Vagina (tissue), 2 donors: ENCODE results near the gene MEIS3. TPM values are rescaled to one million over a fixed set of nuclear protein-coding genes. Genes with fewer than 3 reads are reported as not detected.

Source experiments
- DNase-seq, 2 donors: peaks; one replicate each; pipeline ENCODE4 v3.0.0-alpha.2; 2017; ENCODE audit errors: extremely low spot score in 2 of 2
- H3K27ac ChIP-seq: fragments of 200-600 bp; sonication (generic); one replicate; pipeline ENCODE4 v1.5.1; 2019
- H3K27me3 ChIP-seq: fragments of 200-600 bp; sonication (generic); one replicate; pipeline ENCODE4 v1.5.1; 2019
- H3K36me3 ChIP-seq, 2 donors: fragments of 200-600 bp; sonication (generic); one replicate each; pipeline ENCODE4 v1.5.1; 2017 to 2019
- H3K4me1 ChIP-seq: fragments of 200-600 bp; sonication (generic); one replicate; pipeline ENCODE4 v1.5.1; 2019
- H3K4me3 ChIP-seq, 2 donors: fragments of 200-600 bp; sonication (generic); 1 replicate in 1 of 2; 2 replicates in 1 of 2; pipeline ENCODE4 v1.5.1; 2016 to 2019
- H3K9me3 ChIP-seq: fragments of 200-600 bp; sonication (generic); one replicate; pipeline ENCODE4 v1.5.1; 2019
- CTCF ChIP-seq, 3 experiments: fragments of 450-650 bp in 2 of 3; fragments of 200-600 bp in 1 of 3; sonication (generic) in 1 of 3; IDR thresholded peaks; one replicate each; pipeline ENCODE4 v1.5.1; 2017 to 2019; ENCODE audit warnings: antibody characterized with exemption in 3 of 3, mild to moderate bottlenecking in 2 of 3, moderate library complexity in 2 of 3
- POLR2A ChIP-seq, 2 donors: fragments of 450-650 bp; IDR thresholded peaks; one replicate each; pipeline ENCODE4 v1.6.1; 2017; ENCODE audit warnings: antibody characterized with exemption in 2 of 2, mild to moderate bottlenecking in 2 of 2, moderate library complexity in 2 of 2
- POLR2AphosphoS5 ChIP-seq, 2 donors: sonication (generic); formaldehyde crosslinking; IDR thresholded peaks; one replicate each; pipeline ENCODE4 v1.9.0; 2017; ENCODE audit warnings: antibody characterized with exemption in 2 of 2, mild to moderate bottlenecking in 2 of 2, low read depth in 1 of 2; ENCODE audit not compliant: insufficient read depth in 1 of 2
- intact Hi-C: fragments of 100-400 bp; cut with DNase I; formaldehyde crosslinking; loops from one replicate; pipeline ENCODE4 v1.15.1; 2023
- total RNA-seq: library from RNA; depleted of rRNA; stranded (reverse); fragments of >200 nt; gene quantifications from one replicate; pipeline ENCODE4 v1.2.3, GENCODE V29; 2016

MEIS3 gene
- total RNA-seq, 1 donor from 2014 or later = 20.6 TPM

- no peak for TF ChIP-seq POLR2AphosphoS5 (IDR thresholded peaks at IDR 0.05; ENCODE audit: insufficient read depth in 1 of 2, low read depth in 1 of 2)
- TF ChIP-seq CTCF (IDR thresholded peaks at IDR 0.05) = no peak
- TF ChIP-seq POLR2A (IDR thresholded peaks at IDR 0.05) = no peak
- Histone ChIP-seq H3K27ac (no peak overlapping the region), H3K36me3 (no peaks in the 10 kb centered on the region), H3K27me3 (no peaks in the 10 kb centered on the region), H3K4me3 (no peak overlapping the region), H3K9me3 (no peaks in the 10 kb centered on the region), H3K4me1 (peaks cover 4% of the 10 kb centered on the region)
- intact Hi-C loops = loop anchor here (5.0 to 10.0 kb wide), 2 partner anchors 79 to 261 kb away; partner anchors contain the start of gene NAPA
- DNase-seq = no peak
Measured at GRCh38 chr19:47435883-47436417, 16.6 kb upstream of the MEIS3 start.

GRCh38 chr19:47435196-47435595, 15.9 kb upstream of the MEIS3 start:
- Histone ChIP-seq H3K36me3 (no peaks in the 10 kb centered on the region), H3K9me3 (no peaks in the 10 kb centered on the region), H3K27ac (no peak overlapping the region), H3K4me3 (no peak overlapping the region), H3K27me3 (no peaks in the 10 kb centered on the region), H3K4me1 (peaks cover 9% of the 10 kb centered on the region)
- TF ChIP-seq POLR2A (IDR thresholded peaks at IDR 0.05) (no peak), POLR2AphosphoS5 (IDR thresholded peaks at IDR 0.05; ENCODE audit: insufficient read depth in 1 of 2, low read depth in 1 of 2) (no peak), CTCF (IDR thresholded peaks at IDR 0.05) (no peak)
- intact Hi-C loops = loop anchor here (5.0 to 10.0 kb wide), 2 partner anchors 80 to 262 kb away; partner anchors contain the start of gene NAPA
- DNase-seq = no peak

- no peak for DNase-seq
- intact Hi-C loops = loop anchor here (10.0 kb wide), 1 partner anchor 81 kb away; the partner anchor contains the start of gene NAPA
- Histone ChIP-seq H3K4me3 (no peak overlapping the region), H3K36me3 (no peaks in the 10 kb centered on the region), H3K27me3 (no peaks in the 10 kb centered on the region), H3K4me1 (peaks cover 11% of the 10 kb centered on the region), H3K27ac (no peak overlapping the region), H3K9me3 (no peaks in the 10 kb centered on the region)
- TF ChIP-seq POLR2AphosphoS5 (IDR thresholded peaks at IDR 0.05; ENCODE audit: insufficient read depth in 1 of 2, low read depth in 1 of 2) (no peak), POLR2A (IDR thresholded peaks at IDR 0.05) (no peak)
Measured at GRCh38 chr19:47434088-47434487, 14.8 kb upstream of the MEIS3 start.

- Histone ChIP-seq H3K27me3 (no peaks in the 10 kb centered on the region), H3K27ac (no peak overlapping the region), H3K9me3 (no peaks in the 10 kb centered on the region), H3K4me3 (no peak overlapping the region), H3K4me1 (peaks cover 21% of the 10 kb centered on the region), H3K36me3 (no peaks in the 10 kb centered on the region)
- no peak for DNase-seq
- TF ChIP-seq CTCF (IDR thresholded peaks at IDR 0.05) = no peak
- no peak for TF ChIP-seq POLR2AphosphoS5 (IDR thresholded peaks at IDR 0.05; ENCODE audit: insufficient read depth in 1 of 2, low read depth in 1 of 2)
- no peak for TF ChIP-seq POLR2A (IDR thresholded peaks at IDR 0.05)
- intact Hi-C loops = loop anchor here (10.0 kb wide), 1 partner anchor 82 kb away; the partner anchor contains the start of gene NAPA
Measured at GRCh38 chr19:47433121-47433520, 13.8 kb upstream of the MEIS3 start.

- H3K9me3 ChIP-seq = no peaks in the 10 kb centered on the region
- H3K4me1 ChIP-seq = peaks cover 27% of the 10 kb centered on the region
- intact Hi-C loops = loop anchor here (10.0 kb wide), 1 partner anchor 82 kb away; the partner anchor contains the start of gene NAPA
- TF ChIP-seq CTCF (IDR thresholded peaks at IDR 0.05) = no peak
- no peak for TF ChIP-seq POLR2AphosphoS5 (IDR thresholded peaks at IDR 0.05; ENCODE audit: insufficient read depth in 1 of 2, low read depth in 1 of 2)
- TF ChIP-seq POLR2A (IDR thresholded peaks at IDR 0.05) = no peak
- no peaks in the 10 kb centered on the region for H3K36me3 ChIP-seq
- H3K27ac ChIP-seq = no peak overlapping the region
- H3K27me3 ChIP-seq = no peaks in the 10 kb centered on the region
- no peak for DNase-seq
- no peak overlapping the region for H3K4me3 ChIP-seq
Measured at GRCh38 chr19:47432499-47432898, 13.2 kb upstream of the MEIS3 start.
